Effector CD4-positive, alpha-beta T cell (primary cell): ENCODE results near the gene CCDC197.

Source experiments
- DNase-seq: peaks from one replicate; pipeline ENCODE4 v3.0.0-alpha.2; 2020

The CCDC197 gene

DNA sequence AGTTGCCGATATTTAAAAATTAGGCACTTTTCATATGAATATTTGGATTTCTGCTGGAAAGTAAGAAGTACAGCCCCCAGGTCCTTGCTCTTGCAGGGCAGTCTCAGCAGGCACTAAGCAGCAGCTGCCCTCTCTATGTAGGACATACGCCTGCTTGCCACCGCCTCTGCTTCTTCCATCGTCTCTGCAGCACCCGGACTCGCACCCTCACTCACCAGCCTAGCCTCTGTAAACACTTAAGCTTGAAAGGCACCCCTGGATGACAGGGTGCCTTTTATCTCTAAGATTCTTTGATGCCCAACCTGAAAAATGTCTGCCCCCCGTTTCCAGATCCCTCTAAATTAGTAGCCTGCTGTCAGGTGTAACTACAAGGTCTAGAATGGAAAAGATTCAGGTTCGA, 48.0 kb downstream of the CCDC197 start:
- DNase-seq: no peak

DNA sequence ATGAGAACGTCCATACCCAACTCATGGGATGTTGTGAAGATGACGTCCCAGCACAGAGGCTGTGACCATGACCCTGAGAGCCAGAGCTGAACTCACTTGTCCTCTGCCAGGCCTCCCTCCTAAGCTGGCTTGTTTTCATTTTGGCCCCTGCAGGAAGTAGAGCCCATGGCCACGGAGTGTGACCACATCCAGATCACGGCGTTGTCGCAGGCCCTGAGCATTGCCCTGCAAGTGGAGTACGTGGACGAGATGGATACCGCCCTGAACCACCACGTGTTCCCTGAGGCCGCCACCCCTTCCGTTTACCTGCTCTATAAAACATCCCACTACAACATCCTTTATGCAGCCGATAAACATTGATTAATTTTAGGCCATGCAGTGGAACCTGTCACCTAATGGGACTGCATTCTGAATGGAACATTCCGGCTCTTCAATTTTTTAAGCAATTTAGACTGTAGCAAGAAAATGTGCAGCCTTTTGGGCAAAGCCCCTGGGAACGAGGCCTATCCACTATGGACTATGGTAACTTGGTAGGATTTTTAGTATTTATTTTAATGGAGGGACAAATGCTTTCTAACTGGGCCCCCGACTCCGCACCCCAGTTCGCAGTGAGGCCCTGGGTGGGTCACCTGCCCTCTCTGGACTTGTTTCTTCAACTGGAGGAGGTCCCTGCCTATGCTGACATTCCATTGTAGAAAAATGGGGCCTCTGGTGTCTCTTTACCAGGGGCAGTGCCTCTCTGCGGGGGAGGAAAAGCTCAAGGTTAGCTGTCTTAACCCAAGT, 48.7 kb downstream of the CCDC197 start:
- no peak for DNase-seq

DNA sequence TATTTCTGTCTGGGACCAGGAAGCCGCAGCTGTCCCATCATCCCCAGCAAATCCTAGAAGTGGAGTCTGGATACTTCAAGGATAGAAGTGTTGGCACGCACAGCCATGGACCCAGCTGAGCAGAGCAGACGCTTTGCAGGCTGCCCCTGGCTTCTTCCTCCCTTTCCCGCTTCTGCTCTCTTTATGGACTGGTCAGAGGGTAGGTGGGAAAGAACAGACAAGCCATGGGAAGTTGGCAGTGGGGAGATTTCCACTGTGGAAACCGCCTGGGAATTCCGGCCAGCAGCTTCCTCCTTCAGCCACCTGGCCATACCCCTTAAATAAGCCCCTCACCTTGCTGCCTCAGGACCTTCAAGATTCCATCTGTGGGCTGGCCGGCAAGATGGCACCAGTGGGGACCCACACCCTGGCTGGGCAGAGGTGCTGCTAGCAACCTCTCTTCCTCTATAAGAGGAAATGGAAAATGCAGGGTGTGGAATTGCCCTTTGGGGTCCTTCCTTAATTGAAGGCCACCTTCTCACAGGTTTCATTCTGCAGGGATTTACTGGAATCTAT, 49.7 kb downstream of the CCDC197 start:
- DNase-seq: no peak

DNA sequence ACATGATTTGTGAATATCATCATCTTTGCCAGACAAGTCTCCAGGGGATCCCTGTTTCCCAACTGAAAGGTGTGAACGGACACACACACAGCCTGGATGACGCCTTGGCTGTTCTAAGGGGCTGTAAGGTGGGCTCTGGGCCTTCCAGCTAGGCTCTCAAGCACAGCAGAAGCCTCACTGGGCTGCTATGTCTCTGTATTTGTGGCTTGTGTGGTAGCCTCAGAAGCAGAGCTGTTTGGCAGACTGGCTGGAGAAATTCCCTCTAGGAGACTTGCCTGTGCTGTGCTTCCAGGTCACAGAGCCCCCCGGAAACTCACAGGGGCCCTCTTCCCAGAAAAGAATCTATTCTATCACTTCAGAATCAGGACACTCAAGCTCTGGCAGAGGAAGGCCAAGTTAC, 50.5 kb downstream of the CCDC197 start:
- no peak for DNase-seq

DNA sequence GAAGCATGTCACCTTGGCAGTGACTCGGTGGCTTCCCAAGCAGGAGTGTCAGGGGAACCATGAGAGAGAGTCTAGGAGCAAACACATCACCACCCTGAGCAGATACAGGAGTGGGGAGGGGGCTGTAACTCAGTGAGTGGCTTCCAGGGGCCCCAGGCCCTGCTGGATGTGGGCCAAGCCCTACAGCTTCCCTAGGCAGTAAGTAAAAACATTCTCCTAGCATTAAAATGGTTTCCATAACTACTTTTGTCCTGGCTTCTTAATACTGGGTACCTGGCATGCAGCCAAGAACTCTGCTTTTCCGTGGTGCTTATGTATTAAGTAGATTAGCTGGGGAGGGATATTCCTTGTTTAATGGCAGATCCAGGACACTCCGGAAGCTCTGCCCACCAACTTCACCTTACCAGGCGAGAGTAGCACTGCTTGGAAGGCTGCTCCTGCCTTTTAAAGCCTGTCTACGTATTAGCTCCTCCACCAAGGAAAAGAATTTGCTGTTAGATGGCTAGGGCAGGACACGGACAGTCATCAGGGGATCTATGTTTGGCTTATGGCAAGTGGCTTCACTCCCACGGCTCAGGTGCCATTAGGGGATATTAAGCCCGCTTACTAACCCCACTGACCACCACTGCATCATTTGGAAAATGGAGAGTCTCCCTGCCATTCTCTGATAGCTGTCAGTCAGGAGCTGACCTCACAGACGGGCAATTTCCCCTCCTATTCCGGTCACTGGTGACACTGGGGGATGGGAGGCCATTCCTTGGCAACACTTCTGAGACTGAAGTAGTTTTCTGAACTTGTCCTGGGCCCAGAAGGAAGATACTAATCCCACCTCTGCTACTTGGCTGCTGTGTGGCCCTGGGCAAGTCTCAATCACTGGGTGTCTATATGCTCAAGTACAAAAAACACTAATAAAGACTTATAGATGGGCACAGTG, 51.9 kb downstream of the CCDC197 start:
- no peak for DNase-seq

DNA sequence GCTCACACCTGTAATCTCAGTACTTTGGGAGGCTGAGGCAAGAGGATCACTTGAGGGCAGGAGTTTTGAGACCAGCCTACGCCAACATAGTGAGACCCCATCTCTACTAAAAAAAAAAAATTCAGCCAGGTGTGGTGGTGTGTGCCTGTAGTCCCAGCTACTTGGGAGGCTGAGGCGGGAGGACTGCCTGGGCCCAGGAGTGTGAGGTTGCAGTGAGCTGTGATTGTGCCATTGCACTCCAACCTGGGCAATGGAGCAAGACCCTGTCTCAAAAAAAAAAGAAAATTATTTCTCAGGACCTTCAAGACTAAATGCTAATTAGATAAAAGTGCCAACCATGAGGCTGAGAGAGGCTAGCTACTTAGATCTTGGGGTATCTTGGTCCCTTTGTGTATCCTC, 52.5 kb downstream of the CCDC197 start:
- no peak for DNase-seq

DNA sequence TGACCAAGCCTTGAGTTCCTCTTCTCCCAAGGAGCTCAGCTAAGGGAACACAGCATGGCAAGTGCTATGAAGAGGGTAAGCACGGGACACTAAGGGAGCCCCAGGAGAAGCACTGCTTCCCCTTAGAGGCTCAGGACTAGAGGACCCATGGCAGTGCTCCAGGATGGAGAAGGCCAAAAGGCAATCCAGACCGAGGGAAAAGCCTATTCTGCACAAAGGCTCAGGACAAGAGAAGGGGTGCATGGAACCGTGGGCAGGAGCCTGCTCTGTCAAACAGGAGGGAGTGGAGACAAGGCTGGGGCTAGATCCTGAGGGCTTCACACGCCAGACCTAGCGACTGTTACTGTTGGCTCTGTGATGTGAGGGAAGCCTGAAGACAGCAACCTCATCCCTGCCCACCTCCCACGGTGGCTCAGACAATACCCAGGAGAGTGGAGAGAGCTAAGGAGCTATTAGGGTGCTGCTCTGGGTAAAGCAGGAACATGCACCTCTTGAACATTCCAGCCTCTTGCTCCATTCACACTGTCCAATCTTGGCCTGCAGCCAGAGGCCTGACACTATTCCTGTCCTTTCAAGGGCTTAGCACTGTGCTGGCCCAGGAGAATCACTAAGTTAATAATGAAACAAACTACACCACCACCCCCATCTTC, 53.3 kb downstream of the CCDC197 start:
- DNase-seq: no peak

DNA sequence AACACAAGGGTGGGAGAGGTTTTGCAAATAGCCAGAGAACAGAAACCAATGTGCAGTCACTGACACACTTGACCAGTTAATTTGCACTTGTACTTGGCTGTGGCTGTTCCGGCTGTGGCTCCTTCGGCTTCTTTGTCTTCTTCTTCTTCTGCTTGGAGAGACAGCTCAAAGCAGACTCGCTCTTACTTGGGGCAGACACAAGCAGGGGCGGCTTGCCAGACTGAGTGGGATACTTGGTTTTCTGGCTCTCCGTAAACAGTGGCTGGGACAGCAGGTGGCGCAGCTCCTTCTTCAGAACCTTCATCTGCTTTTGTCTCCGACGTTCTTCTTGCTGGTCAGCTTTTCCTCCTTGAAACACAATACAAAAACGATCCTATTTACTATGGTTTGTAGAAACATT, 54.0 kb downstream of the CCDC197 start:
- no peak for DNase-seq

DNA sequence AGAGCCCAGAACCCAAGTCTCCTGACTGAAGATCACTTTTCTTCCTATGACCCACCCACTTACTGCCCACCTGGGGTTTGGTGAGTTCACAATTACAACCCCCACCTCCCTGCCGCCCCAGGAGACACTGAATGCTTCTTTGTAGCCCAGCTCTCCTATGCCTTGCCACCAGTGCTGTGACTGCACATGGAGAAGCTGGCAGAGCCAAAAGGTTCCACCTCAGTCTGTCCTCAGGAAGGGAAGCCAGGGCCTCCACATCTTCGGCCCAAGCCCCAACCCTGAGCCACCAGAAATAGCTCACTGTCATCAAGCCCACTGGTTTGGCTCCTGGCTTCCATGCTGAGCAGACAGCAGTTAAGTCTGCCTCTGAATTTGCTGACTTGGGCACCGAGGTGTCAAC, 54.7 kb downstream of the CCDC197 start:
- DNase-seq: no peak

DNA sequence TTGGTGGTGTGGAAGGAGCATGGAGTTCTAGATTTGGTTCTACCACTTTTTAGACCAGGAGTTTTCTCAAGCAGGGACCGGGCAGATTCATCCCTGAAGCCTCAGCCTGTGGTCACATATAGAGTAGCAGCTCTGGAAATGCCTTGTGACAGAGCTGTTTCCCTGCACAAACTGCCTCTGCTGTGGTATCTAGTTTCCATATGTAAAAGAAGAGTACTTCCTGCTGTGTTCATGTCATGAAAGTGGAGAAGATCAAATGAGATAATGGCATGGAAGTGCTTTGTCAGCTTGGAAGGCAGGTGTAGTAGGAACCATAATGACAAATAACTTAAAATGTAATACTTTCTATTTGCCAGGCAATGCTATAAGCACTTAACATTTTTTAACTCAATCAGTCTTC, 55.1 kb downstream of the CCDC197 start:
- no peak for DNase-seq

DNA sequence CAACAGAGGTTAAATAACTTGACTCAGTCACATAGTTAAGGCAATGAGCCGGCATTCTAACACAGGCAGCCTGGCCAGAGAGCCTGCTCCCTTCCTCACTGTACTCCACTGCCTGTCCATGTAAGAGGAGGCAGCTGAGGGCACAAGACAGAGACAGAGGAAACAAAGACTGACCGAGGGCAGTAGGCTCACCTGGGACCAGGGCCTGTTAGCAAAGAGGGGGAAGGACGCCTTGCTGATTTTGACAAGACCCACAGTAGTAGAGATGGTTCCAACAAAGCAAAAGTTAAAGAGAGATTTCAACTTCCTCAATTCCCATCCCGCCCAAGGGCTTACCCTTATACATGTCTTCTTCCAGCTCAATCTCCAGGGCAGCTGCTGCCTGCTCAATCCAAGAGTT, 55.6 kb downstream of the CCDC197 start:
- no peak for DNase-seq

DNA sequence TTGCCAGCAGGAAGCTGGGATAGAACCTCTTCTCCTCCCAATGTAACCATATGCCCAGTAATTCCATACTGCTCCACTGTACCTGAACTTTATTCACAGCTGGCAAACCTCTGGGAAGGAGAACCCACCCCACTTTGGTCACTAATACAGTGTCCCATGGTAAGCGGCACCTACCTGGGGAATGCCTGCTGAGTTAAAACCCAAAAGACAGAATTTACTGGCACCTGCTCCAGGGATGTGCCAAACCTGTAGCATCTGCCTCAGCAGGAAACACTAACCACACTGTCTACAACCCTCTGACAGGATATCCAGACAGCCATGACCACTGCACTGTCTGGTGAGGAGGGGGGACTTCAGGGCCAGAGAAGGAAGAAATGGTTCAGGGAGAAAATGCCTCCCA, 57.3 kb downstream of the CCDC197 start:
- DNase-seq: no peak

DNA sequence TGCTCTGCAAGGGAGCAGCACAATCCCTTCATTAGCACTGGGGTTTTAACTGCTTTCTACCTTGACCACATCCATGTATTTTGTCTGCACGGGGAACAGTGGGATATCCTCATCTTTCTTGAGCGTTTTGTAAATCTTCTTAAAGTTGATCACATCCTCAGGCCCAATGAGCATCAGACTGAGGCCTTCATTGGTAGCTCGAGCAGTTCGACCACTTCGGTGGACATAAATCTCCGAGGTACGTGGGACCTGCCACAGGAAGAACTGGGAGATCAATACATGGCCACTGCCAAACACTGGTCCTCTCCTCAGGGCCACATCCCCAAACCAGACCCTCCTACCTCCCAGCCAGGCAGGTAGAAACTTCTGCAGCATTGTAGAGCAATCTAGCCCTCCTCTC, 57.8 kb downstream of the CCDC197 start:
- no peak for DNase-seq

DNA sequence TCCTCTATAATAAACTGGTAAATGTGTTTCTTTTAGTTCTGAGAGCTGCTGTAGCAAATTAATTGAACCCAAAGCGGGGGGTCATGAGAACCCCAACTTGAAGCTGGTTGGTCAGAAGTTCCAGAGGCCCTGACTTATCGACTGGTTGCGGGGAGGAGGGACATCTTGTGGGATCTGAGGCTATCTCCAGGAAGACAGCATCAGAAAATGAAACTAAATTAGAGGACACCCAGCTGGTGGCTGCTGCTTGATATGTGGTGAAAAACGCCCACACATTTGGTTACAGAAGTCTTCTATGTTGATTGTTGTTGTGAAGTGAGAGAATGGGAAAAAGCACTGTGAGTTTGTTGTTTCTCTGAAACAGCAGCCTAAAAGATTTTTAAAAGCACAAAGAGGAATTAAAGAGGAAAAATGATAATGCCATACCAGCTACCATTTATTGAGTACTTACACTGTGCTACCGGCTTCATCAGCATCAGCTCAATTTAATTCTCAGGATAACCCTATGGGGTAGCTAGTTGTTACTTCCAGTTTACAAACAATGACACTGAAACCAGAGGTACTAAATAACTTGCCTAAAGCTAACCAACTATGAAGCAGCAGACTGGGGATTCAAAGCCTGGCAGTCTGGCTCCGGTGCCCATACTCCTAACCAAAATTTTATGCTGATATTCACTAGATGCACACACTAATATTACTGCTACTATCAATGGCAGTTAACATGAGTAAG, 59.6 kb downstream of the CCDC197 start:
- DNase-seq: no peak

DNA sequence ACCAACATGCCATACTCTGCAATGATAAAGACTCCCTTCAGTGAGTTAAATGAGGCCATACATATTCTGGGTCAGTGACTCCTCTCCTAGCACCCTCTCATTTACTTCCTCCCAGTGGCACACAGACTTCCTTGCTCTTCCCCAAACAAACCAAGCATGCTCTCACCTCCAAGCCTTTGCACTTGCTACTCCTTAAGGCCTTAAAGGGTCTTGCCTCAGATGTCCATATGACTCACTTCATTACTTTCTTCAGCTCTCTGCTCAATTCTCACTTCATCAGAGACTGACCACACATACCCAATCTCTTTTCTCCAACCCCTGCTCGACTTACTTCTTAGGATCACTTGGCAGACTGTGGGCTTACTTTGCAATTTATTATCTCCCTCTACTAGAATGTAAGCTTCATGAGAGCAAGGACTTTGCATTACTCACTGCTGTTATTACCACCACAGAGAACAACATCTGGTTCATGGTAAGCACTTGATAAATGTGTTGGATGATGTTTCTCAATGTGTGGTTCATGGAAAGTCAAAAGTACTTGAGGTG, 61.1 kb downstream of the CCDC197 start:
- DNase-seq: no peak
